ENCODE data around the gene LEMD2. TPM values are rescaled to one million over a fixed set of nuclear protein-coding genes. Genes with fewer than 3 reads are reported as not detected.

Gene LEMD2
- total RNA-seq, 1 donor from 2014 or later: 20.2 TPM

- ATAC-seq (no peak), DNase-seq (ENCODE audit: low spot score) (no peak)
Measured at GRCh38 chr6:33725222-33725621, 63.7 kb downstream of the LEMD2 start.

- peak; percentile 67 for DNase-seq (ENCODE audit: low spot score)
- ATAC-seq: peak; percentile 43
Measured at GRCh38 chr6:33724102-33725023, 64.6 kb downstream of the LEMD2 start.

GRCh38 chr6:33723371-33724085 lies 65.4 kb downstream of the LEMD2 start:
- ATAC-seq (no peak), DNase-seq (ENCODE audit: low spot score) (no peak)

- ATAC-seq (no peak), DNase-seq (ENCODE audit: low spot score) (no peak)
Measured at GRCh38 chr6:33722103-33722623, 66.8 kb downstream of the LEMD2 start.

- no peak for ATAC-seq
- no peak for DNase-seq (ENCODE audit: low spot score)
Measured at GRCh38 chr6:33721508-33721907, 67.4 kb downstream of the LEMD2 start.

Other genes starting within 250 kb of the LEMD2 start
- gene BAK1, start 208.9 kb downstream of the LEMD2 start, total RNA-seq: 4.8 TPM
- gene ITPR3, start 167.8 kb downstream of the LEMD2 start, total RNA-seq: 1.3 TPM
- gene UQCC2, start 77.4 kb downstream of the LEMD2 start, total RNA-seq: 34.9 TPM
- 4.1 TPM for gene IP6K3, start 42.2 kb downstream of the LEMD2 start, total RNA-seq
- not detected for gene MLN, start 14.9 kb upstream of the LEMD2 start, total RNA-seq

Measured in left lobe of liver (tissue), 2 donors.